22Rv1 (cell line): Measurements from ENCODE around the gene TTC1.
"Not testable (repeated sequence)": the region's sequence is repeated elsewhere in the genome, so short reads cannot be mapped to it uniquely, and the experiment has no call there.

Experiments used
- ZFX ChIP-seq: fragments of 450-650 bp; IDR thresholded peaks from 2 replicates; pipeline ENCODE4 v1.6.1; 2017; ENCODE audit warnings: antibody characterized with exemption, borderline replicate concordance
- TF ChIP-seq, protein P1 (sequence below): fragments of 450-650 bp; IDR thresholded peaks from 2 replicates; pipeline ENCODE4 v1.5.1; 2017; ENCODE audit warnings: mild to moderate bottlenecking

GRCh38 chr5:160014197-160014596, 5.3 kb downstream of the TTC1 start:
- TF ChIP-seq, protein P1, sequence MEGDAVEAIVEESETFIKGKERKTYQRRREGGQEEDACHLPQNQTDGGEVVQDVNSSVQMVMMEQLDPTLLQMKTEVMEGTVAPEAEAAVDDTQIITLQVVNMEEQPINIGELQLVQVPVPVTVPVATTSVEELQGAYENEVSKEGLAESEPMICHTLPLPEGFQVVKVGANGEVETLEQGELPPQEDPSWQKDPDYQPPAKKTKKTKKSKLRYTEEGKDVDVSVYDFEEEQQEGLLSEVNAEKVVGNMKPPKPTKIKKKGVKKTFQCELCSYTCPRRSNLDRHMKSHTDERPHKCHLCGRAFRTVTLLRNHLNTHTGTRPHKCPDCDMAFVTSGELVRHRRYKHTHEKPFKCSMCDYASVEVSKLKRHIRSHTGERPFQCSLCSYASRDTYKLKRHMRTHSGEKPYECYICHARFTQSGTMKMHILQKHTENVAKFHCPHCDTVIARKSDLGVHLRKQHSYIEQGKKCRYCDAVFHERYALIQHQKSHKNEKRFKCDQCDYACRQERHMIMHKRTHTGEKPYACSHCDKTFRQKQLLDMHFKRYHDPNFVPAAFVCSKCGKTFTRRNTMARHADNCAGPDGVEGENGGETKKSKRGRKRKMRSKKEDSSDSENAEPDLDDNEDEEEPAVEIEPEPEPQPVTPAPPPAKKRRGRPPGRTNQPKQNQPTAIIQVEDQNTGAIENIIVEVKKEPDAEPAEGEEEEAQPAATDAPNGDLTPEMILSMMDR, result not testable (repeated sequence)
- TF ChIP-seq ZFX, result not testable (repeated sequence)
